Measurements from ENCODE around the gene SSB.
"Not testable (repeated sequence)": the region's sequence is repeated elsewhere in the genome, so short reads cannot be mapped to it uniquely, and the experiment has no call there.

SSB gene

DNA sequence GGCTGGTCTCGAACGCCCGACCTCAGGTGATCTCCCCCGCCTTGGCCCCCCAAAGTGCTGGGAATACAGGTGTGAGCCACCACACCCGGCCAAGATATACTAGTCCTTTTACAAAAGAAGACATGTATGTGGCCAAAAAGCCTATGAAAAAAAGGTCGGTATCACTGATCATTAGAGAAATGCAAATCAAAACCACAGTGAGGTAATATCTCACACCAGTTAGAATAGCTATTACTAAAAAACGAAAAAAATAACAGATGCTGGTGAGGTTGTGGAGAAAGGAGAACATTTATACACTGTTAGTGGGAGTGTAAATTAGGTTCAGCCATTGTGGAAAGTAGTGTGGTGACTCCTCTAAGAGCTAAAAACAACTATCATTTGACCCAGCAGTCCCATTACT is 38.7 kb upstream of the SSB start:
- TF ChIP-seq, protein P1, sequence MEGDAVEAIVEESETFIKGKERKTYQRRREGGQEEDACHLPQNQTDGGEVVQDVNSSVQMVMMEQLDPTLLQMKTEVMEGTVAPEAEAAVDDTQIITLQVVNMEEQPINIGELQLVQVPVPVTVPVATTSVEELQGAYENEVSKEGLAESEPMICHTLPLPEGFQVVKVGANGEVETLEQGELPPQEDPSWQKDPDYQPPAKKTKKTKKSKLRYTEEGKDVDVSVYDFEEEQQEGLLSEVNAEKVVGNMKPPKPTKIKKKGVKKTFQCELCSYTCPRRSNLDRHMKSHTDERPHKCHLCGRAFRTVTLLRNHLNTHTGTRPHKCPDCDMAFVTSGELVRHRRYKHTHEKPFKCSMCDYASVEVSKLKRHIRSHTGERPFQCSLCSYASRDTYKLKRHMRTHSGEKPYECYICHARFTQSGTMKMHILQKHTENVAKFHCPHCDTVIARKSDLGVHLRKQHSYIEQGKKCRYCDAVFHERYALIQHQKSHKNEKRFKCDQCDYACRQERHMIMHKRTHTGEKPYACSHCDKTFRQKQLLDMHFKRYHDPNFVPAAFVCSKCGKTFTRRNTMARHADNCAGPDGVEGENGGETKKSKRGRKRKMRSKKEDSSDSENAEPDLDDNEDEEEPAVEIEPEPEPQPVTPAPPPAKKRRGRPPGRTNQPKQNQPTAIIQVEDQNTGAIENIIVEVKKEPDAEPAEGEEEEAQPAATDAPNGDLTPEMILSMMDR (IDR thresholded peaks at IDR 0.05; ENCODE audit: low read depth, low read length), result no peak
- in situ Hi-C loops (cut with HindIII; ENCODE audit: low sequenced_read_pairs), result no loop called here
- no peak overlapping the region for H3K4me3 ChIP-seq (ENCODE audit: low read depth, low read length)
- DNase-seq (ENCODE audit: low read depth, low spot score), result no peak

DNA sequence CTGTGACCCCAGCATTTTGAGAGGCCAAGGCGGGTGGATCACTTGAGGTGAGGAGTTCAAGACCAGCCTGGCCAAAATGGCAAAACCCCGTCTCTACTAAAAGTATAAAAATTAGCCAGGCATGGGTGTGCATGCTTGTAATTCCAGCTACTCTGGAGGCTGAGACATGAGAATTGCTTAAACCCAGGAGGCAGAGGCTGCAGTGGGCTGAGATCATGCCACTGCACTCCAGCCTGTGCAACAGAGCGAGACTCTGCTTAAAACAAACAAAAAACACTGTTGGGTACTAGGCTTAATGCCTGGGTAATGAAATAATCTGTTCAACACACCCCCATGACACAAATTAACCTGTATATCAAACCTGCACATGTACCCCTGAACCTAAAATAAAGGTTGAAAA is 37.9 kb upstream of the SSB start:
- in situ Hi-C loops (cut with HindIII; ENCODE audit: low sequenced_read_pairs); DNase-seq (ENCODE audit: low read depth, low spot score); H3K4me3 ChIP-seq (ENCODE audit: low read depth, low read length): not testable (repeated sequence)

DNA sequence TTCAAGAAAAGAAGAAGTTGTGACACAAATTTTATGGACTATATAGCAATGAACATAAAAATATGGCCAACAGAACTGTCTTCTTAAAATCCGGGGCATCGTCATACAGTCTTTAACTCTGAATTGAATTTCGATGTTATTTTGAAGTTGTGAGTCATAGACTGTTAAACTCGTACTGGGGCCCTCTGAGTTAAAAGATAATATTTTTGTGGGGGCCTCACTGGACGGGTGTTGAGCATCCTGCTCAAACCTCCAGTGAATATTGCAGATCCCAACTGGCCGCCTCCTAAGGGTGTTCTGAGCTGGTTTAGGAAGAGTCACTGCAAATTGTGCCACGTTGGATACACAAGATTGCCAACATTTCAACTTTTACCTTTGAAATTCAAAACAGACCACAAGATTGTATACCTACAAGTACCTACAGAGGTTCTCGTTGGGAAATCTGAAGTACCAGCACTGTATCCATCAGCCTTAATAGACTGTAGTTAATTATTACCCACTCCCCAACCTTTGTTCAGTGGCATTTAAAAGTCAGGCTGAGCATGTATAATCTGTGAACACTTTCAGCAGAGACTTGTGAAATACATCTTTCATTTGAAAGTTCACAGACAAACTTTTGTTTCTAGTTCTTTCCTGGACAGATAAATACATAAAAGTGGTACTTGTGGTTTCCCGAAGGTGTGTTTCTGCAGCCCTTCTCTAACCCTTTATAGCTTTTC is 37.3 kb upstream of the SSB start:
- no peak for DNase-seq (ENCODE audit: low read depth, low spot score)
- in situ Hi-C loops (cut with HindIII; ENCODE audit: low sequenced_read_pairs), result no loop called here
- H3K4me3 ChIP-seq (ENCODE audit: low read depth, low read length), result no peak overlapping the region
- TF ChIP-seq, protein P1 (IDR thresholded peaks at IDR 0.05; ENCODE audit: low read depth, low read length), result no peak

DNA sequence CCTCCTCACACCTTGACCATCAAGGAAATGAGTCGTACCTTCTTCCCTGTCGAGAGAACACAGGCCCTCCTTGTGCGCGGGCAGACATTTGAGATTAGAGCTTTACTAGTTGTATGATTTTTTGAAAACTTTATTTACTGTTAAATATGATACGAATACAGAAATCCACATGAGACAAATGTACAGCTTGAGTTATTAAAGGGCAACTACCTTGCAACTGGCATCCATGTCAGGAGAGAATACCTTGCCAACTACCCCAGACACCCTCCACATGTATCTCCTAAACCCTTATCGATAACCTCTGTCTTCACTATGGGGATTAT is 36.7 kb upstream of the SSB start:
- no peak overlapping the region for H3K4me3 ChIP-seq (ENCODE audit: low read depth, low read length)
- no peak for DNase-seq (ENCODE audit: low read depth, low spot score)
- in situ Hi-C loops (cut with HindIII; ENCODE audit: low sequenced_read_pairs), result no loop called here
- TF ChIP-seq, protein P1 (IDR thresholded peaks at IDR 0.05; ENCODE audit: low read depth, low read length), result no peak

DNA sequence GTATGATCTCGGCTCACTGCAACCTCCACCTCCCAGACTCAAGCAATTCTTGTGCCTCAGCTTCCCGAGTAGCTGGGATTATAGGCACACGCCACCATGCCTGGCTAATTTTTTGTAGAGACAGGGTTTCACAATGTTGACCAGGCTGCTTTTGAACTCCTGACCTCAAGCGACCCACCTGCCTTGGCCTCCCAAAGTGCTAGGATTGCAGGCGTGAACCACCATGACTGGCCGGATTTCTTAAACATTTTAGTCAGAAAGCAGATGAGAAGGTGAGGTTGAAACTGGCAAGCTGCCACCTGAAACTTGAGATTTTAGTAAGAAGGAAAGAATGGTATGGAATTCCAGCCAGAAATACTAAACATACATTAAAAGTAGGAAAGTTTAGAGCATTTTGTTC is 33.1 kb upstream of the SSB start:
- DNase-seq (ENCODE audit: low read depth, low spot score), result peak; percentile 52
- TF ChIP-seq, protein P1 (IDR thresholded peaks at IDR 0.05; ENCODE audit: low read depth, low read length), result no peak
- no peak overlapping the region for H3K4me3 ChIP-seq (ENCODE audit: low read depth, low read length)
- in situ Hi-C loops (cut with HindIII; ENCODE audit: low sequenced_read_pairs), result no loop called here

DNA sequence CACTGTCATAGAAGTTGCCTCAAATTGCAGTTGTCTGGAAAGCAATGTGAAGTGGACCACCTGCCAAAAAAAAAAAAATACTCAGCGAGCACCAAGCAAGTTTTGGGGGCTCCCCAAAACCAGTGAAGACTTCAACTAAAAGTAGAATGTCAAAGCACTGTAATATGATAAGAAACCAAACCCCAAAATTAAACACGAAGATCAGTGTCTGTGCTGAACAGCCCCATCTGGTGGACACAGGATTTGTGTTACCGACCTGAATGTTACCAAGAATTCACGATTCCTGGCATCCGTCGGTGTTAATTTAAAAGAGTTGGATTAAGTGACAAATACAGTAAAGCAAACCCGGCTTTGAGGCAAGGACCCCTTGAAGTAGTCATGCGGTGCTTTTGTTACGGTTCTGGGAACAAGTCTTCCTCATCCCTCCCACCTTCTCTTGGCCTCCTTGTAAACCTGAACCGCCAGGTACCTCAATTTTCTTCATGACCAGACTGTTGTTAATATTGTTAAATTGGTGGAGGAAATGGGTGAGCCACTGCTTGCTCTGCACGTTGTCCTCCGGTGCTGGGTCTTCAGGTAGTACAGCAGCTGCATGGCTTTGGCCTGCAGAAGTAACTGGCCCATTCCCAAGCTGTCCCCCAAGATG is 31.3 kb upstream of the SSB start:
- in situ Hi-C loops (cut with HindIII; ENCODE audit: low sequenced_read_pairs), result no loop called here
- peak; percentile 54 for DNase-seq (ENCODE audit: low read depth, low spot score)
- TF ChIP-seq, protein P1 (IDR thresholded peaks at IDR 0.05; ENCODE audit: low read depth, low read length), result peak; percentile 77
- no peak overlapping the region for H3K4me3 ChIP-seq (ENCODE audit: low read depth, low read length)

DNA sequence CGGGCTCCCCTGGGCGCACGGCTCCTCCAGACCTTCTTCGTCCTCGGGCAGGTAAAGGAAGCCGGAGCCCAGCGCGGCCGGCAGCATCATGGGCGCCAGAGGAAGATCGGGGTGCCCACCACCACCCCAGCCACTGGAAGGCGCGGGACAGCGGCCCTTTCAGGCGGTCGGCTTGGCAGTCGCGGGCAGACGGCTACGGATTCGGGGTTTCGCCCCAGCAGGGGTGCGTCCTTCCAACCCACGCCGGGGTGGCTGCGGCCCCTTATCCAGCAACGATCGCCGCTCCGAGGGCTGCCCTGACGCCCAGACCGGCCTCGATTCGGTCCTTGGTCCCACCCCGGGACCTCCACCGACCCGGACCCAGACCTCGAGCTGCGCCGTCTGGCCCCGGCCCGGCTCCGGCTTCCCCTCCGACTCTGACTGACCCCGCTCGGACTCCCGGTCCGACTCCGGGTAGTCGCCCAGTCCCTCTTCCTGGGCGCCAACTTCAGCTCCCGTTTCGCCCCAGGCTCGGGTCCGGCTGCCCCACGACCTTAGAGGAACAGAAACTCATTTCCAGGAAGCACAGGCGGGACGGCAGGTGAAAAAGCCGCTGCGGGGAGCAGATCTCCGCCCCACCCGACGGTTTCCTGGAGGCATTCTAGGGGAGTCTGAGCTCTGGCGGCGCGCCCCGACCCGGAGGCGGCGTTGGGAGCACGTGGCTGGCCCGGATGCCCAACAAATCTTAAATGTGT is 30.2 kb upstream of the SSB start:
- no peak for DNase-seq (ENCODE audit: low read depth, low spot score)
- TF ChIP-seq, protein P1 (IDR thresholded peaks at IDR 0.05; ENCODE audit: low read depth, low read length), result no peak
- peak overlapping the region; percentile 36 for H3K4me3 ChIP-seq (ENCODE audit: low read depth, low read length)
- in situ Hi-C loops (cut with HindIII; ENCODE audit: low sequenced_read_pairs), result no loop called here

All from astrocyte of the spinal cord (primary cell).